WTC11 (cell line): Measurements from ENCODE around the gene PRSS27. TPM values are rescaled to one million over a fixed set of nuclear protein-coding genes. Genes with fewer than 3 reads are reported as not detected.
A peak's percentile ranks its signal among the peaks of the same experiment; 100 is the strongest.

Experiments
- ATAC-seq: fragments of 200-7000 bp; cut with Tn5 transposase; 2 replicates; pipeline ENCODE4 v1.10.0; 2021; ENCODE audit warnings: mild to moderate bottlenecking, moderate library complexity
- CTCF ChIA-PET: fragments of 300-600 bp; sonication (Branson Sonifier 250); formaldehyde crosslinking; loops from one replicate; lab custom pipeline; 2021; ENCODE audit warnings: antibody characterized with exemption; lab: Charles Lee
- POLR2A ChIA-PET: fragments of 350-600 bp; sonication (Branson Sonifier 250); formaldehyde crosslinking; loops from one replicate; lab custom pipeline; 2021; ENCODE audit warnings: antibody characterized with exemption; lab: Charles Lee
- DNase-seq: peaks from one replicate; pipeline ENCODE4 v3.0.0; 2021; ENCODE audit warnings: low spot score
- H3K27ac Mint-ChIP-seq: 2 replicates; pipeline ENCODE4 v1.8.0; 2021; ENCODE audit warnings: mixed read lengths
- H3K27me3 Mint-ChIP-seq: 2 replicates; pipeline ENCODE4 v1.8.0; 2021; ENCODE audit warnings: low read depth, mild to moderate bottlenecking, moderate library complexity, mixed read lengths
- H3K36me3 Mint-ChIP-seq: 2 replicates; pipeline ENCODE4 v1.8.0; 2021; ENCODE audit warnings: mixed read lengths
- H3K4me1 Mint-ChIP-seq: 2 replicates; pipeline ENCODE4 v1.8.0; 2022; ENCODE audit warnings: mixed read lengths
- H3K4me3 Mint-ChIP-seq: 2 replicates; pipeline ENCODE4 v1.8.0; 2021; ENCODE audit warnings: mild to moderate bottlenecking, moderate library complexity, mixed read lengths
- H3K9me3 Mint-ChIP-seq: 2 replicates; pipeline ENCODE4 v1.8.0; 2021; ENCODE audit warnings: mixed read lengths
- ATF3 ChIP-seq: sonication (generic); formaldehyde crosslinking; conservative IDR thresholded peaks from 2 replicates; pipeline ENCODE4 v1.8.1; 2022; ENCODE audit warnings: mild to moderate bottlenecking, missing genetic modification reagents
- E2F4 ChIP-seq: sonication (generic); formaldehyde crosslinking; IDR thresholded peaks from 2 replicates; pipeline ENCODE4 v1.8.1; 2022; ENCODE audit warnings: low read depth, mild to moderate bottlenecking, moderate library complexity, missing genetic modification reagents, borderline replicate concordance
- E2F5 ChIP-seq: sonication (generic); formaldehyde crosslinking; IDR thresholded peaks from 2 replicates; pipeline ENCODE4 v1.8.1; 2022; ENCODE audit warnings: mild to moderate bottlenecking, moderate library complexity, missing genetic modification reagents
- FOXJ3 ChIP-seq: sonication (generic); formaldehyde crosslinking; IDR thresholded peaks from 2 replicates; pipeline ENCODE4 v1.9.0; 2021; ENCODE audit warnings: missing genetic modification reagents, mild to moderate bottlenecking, borderline replicate concordance
- GABPB1 ChIP-seq: sonication (generic); formaldehyde crosslinking; IDR thresholded peaks from 2 replicates; pipeline ENCODE4 v1.8.1; 2023; ENCODE audit warnings: mild to moderate bottlenecking, missing genetic modification reagents
- IRF1 ChIP-seq: sonication (generic); formaldehyde crosslinking; IDR thresholded peaks from 2 replicates; pipeline ENCODE4 v1.8.0; 2023; ENCODE audit warnings: missing genetic modification reagents
- JUN ChIP-seq: sonication (generic); formaldehyde crosslinking; IDR thresholded peaks from 2 replicates; pipeline ENCODE4 v1.8.0; 2023; ENCODE audit warnings: mild to moderate bottlenecking, missing genetic modification reagents
- MXD4 ChIP-seq: fragments of 250-450 bp; sonication (Bioruptor Pico); IDR thresholded peaks from 2 replicates; pipeline ENCODE4 v1.8.0; 2021; ENCODE audit warnings: mild to moderate bottlenecking, moderate library complexity, borderline replicate concordance
- SMAD3 ChIP-seq: sonication (generic); formaldehyde crosslinking; IDR thresholded peaks from 2 replicates; pipeline ENCODE4 v1.8.0; 2022; ENCODE audit warnings: missing genetic modification reagents, mild to moderate bottlenecking, borderline replicate concordance
- STAT6 ChIP-seq: sonication (generic); formaldehyde crosslinking; conservative IDR thresholded peaks from 2 replicates; pipeline ENCODE4 v1.8.1; 2023; ENCODE audit warnings: mild to moderate bottlenecking, low read depth, missing genetic modification reagents, moderate library complexity
- TEAD1 ChIP-seq: sonication (generic); formaldehyde crosslinking; IDR thresholded peaks from 2 replicates; pipeline ENCODE4 v1.8.0; 2022; ENCODE audit warnings: mild to moderate bottlenecking, missing genetic modification reagents
- TEAD4 ChIP-seq: sonication (generic); formaldehyde crosslinking; IDR thresholded peaks from 2 replicates; pipeline ENCODE4 v1.8.0; 2022; ENCODE audit warnings: mild to moderate bottlenecking, missing genetic modification reagents
- ZNF121 ChIP-seq: sonication (generic); formaldehyde crosslinking; IDR thresholded peaks from 2 replicates; pipeline ENCODE4 v1.8.0; 2023; ENCODE audit warnings: missing genetic modification reagents
- ZNF317 ChIP-seq: sonication (generic); formaldehyde crosslinking; IDR thresholded peaks from 2 replicates; pipeline ENCODE4 v1.8.1; 2023; ENCODE audit warnings: low read depth, mild to moderate bottlenecking, moderate library complexity, missing genetic modification reagents, borderline replicate concordance
- ZNF425 ChIP-seq: fragments of 250-450 bp; sonication (Bioruptor Pico); conservative IDR thresholded peaks from 2 replicates; pipeline ENCODE4 v1.9.0; 2021; ENCODE audit warnings: mild to moderate bottlenecking
- ZNF671 ChIP-seq: fragments of 250-450 bp; sonication (Bioruptor Pico); IDR thresholded peaks from 2 replicates; pipeline ENCODE4 v1.8.0; 2021; ENCODE audit warnings: mild to moderate bottlenecking
- total RNA-seq: library from RNA; stranded (reverse); gene quantifications from 3 replicates; pipeline ENCODE4 v1.2.3, GENCODE V29; 2021
- TF ChIP-seq, protein P1 (sequence below): sonication (generic); formaldehyde crosslinking; IDR thresholded peaks from 2 replicates; pipeline ENCODE4 v1.8.1; 2023; ENCODE audit warnings: mild to moderate bottlenecking, missing genetic modification reagents, moderate library complexity

PRSS27 gene
- total RNA-seq, 1 experiment from 2014 or later, result 5.1 TPM

- no peak overlapping the region for H3K4me3 Mint-ChIP-seq
- DNase-seq, result no peak
- H3K4me1 Mint-ChIP-seq, result peaks cover 3% of the 10 kb centered on the region; the same call in 1 of the 2 replicates
- TF ChIP-seq E2F5 (CRISPR knock-in tag) (no peak), ZNF317 (CRISPR knock-in tag) (no peak), FOXJ3 (CRISPR knock-in tag) (no peak), ZNF671 (no peak), STAT6 (no peak), MXD4 (no peak)
- TF ChIP-seq, all 79 proteins: peak for 0
- Mint-ChIP-seq H3K27me3 (no peaks in the 10 kb centered on the region), H3K9me3 (no peaks in the 10 kb centered on the region), H3K27ac (peak overlapping the region; percentile 70; the same call in 1 of the 2 replicates), H3K36me3 (peaks cover 10% of the 10 kb centered on the region)
- ChIA-PET CTCF (interaction anchor here (0.6 kb wide), 1 partner anchor 334 kb away, joined by 3 read pairs; no protein-coding TSS in a partner anchor), POLR2A (no interaction called here)
- no peak for ATAC-seq
Observed at GRCh38 chr16:2710711-2711231, 9.3 kb downstream of the PRSS27 start.

GRCh38 chr16:2710021-2710710 is 9.9 kb downstream of the PRSS27 start:
- no peak for DNase-seq
- no peak for ATAC-seq
- peaks cover 10% of the 10 kb centered on the region for H3K36me3 Mint-ChIP-seq
- no peaks in the 10 kb centered on the region for H3K27me3 Mint-ChIP-seq
- no peak overlapping the region for H3K27ac Mint-ChIP-seq
- H3K4me3 Mint-ChIP-seq, result no peak overlapping the region
- peaks cover 3% of the 10 kb centered on the region; the same call in 1 of the 2 replicates for H3K4me1 Mint-ChIP-seq
- TF ChIP-seq ATF3 (CRISPR knock-in tag) (no peak), ZNF121 (CRISPR knock-in tag) (no peak), TEAD1 (no peak), GABPB1 (CRISPR knock-in tag) (no peak), JUN (CRISPR knock-in tag) (no peak), IRF1 (CRISPR knock-in tag) (no peak), TEAD4 (no peak), E2F4 (CRISPR knock-in tag) (no peak), SMAD3 (CRISPR knock-in tag) (no peak), ZNF425 (no peak)
- TF ChIP-seq, protein P1, sequence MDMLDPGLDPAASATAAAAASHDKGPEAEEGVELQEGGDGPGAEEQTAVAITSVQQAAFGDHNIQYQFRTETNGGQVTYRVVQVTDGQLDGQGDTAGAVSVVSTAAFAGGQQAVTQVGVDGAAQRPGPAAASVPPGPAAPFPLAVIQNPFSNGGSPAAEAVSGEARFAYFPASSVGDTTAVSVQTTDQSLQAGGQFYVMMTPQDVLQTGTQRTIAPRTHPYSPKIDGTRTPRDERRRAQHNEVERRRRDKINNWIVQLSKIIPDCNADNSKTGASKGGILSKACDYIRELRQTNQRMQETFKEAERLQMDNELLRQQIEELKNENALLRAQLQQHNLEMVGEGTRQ (CRISPR knock-in tag), result no peak
- ChIA-PET CTCF (no interaction called here), POLR2A (no interaction called here)
- no peaks in the 10 kb centered on the region for H3K9me3 Mint-ChIP-seq
